ENCODE measurements around the gene PLCB4.

DNA sequence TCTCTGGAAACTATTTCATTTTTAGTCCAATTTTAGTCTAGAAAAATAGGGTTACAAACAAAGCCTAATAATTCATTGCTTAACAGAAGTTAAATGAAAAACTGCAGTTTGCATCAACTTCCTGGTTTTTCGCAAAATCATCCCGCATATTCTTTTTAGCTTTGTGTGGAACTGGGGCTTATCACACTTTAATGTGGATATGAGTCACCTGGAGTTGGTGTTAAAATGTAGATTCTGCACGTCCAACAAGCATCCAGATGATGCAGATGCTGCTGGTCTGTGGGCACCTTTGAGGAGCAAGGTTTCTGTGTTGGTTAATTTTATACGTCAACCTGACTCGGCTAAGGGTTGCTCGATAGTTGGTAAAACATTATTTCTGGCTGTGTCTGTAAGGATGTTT lies 126.1 kb downstream of the PLCB4 start:
- TF ChIP-seq, protein P1, sequence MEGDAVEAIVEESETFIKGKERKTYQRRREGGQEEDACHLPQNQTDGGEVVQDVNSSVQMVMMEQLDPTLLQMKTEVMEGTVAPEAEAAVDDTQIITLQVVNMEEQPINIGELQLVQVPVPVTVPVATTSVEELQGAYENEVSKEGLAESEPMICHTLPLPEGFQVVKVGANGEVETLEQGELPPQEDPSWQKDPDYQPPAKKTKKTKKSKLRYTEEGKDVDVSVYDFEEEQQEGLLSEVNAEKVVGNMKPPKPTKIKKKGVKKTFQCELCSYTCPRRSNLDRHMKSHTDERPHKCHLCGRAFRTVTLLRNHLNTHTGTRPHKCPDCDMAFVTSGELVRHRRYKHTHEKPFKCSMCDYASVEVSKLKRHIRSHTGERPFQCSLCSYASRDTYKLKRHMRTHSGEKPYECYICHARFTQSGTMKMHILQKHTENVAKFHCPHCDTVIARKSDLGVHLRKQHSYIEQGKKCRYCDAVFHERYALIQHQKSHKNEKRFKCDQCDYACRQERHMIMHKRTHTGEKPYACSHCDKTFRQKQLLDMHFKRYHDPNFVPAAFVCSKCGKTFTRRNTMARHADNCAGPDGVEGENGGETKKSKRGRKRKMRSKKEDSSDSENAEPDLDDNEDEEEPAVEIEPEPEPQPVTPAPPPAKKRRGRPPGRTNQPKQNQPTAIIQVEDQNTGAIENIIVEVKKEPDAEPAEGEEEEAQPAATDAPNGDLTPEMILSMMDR (conservative IDR thresholded peaks at IDR 0.05 in 1 of 2, IDR thresholded peaks at IDR 0.05 in 1 of 2; ENCODE audit: low read depth in 1 of 2, low read length in 2 of 2) = no peak
- TF ChIP-seq EZH2 (IDR thresholded peaks at IDR 0.05; ENCODE audit: low read length, missing control alignments) = no peak

Measured in fibroblast of lung (primary cell).